Measurements from ENCODE around the gene LKAAEAR1. TPM values are rescaled to one million over a fixed set of nuclear protein-coding genes. Genes with fewer than 3 reads are reported as not detected.

Gene LKAAEAR1
- total and polyA plus RNA-seq, 2 of the 13 experiments (the other 11 are each of a cell fraction or from before 2014, with no cell fraction given) = not detected

GRCh38 chr20:64065062-64065973 lies 18.9 kb downstream of the LKAAEAR1 start (continued):
- TF ChIP-seq THAP9 (CRISPR knock-in tag; IDR thresholded peaks at IDR 0.05; ENCODE audit: borderline replicate concordance) (peak; percentile 75), PRMT3 (CRISPR knock-in tag; IDR thresholded peaks at IDR 0.05; ENCODE audit: borderline replicate concordance, low read depth) (no peak), DNMT3B (CRISPR knock-in tag; conservative IDR thresholded peaks at IDR 0.05) (no peak), DR1 (CRISPR knock-in tag; IDR thresholded peaks at IDR 0.05) (0 out of 2 replicates have a peak, but pooled peaks have one; percentile 18), ATF7 (IDR thresholded peaks at IDR 0.05) (no peak), ATF7 (CRISPR knock-in tag; IDR thresholded peaks at IDR 0.05) (0 out of 2 replicates have a peak, but pooled peaks have one; percentile 19), NFE2L2 (IDR thresholded peaks at IDR 0.05; ENCODE audit: low read length) (no peak), TCF12 (IDR thresholded peaks at IDR 0.05) (no peak), TCF12 (CRISPR knock-in tag; IDR thresholded peaks at IDR 0.05) (0 out of 2 replicates have a peak, but pooled peaks have one; percentile 70), ADNP (CRISPR knock-in tag; IDR thresholded peaks at IDR 0.05) (no peak), ZNF619 (CRISPR knock-in tag; IDR thresholded peaks at IDR 0.05) (no peak; the same call in none of the 2 replicates), PPARG (CRISPR knock-in tag; conservative IDR thresholded peaks at IDR 0.05) (no peak), MXD3 (CRISPR knock-in tag; IDR thresholded peaks at IDR 0.05) (0 out of 2 replicates have a peak, but pooled peaks have one; percentile 44), ZNF350 (CRISPR knock-in tag; IDR thresholded peaks at IDR 0.05; ENCODE audit: borderline replicate concordance, low read depth) (peak; percentile 60; the same call in 1 of the 2 replicates), GATAD1 (CRISPR knock-in tag; IDR thresholded peaks at IDR 0.05) (no peak), ZBTB7B (CRISPR knock-in tag; IDR thresholded peaks at IDR 0.05) (no peak; the same call in none of the 2 replicates), SP4 (CRISPR knock-in tag; IDR thresholded peaks at IDR 0.05) (peak; percentile 42), MED13 (CRISPR knock-in tag; IDR thresholded peaks at IDR 0.05) (no peak)
- TF ChIP-seq, protein P1, sequence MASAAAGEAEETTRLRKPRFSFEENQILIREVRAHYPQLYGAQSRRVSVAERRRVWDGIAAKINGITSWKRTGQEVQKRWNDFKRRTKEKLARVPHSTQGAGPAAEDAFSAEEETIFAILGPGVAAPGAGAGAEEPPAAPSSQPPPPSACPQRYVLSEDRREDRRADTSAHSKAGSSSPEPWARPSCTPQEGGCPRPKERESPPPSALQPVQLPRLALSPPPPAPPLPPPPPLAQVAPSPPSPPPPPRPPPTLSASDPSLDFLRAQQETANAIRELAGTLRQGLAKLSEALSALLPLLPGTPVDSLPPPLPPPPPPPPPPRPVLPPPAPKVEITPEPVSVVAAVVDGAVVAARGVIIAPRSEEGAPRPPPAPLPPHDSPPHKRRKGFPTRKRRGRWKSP (CRISPR knock-in tag; IDR thresholded peaks at IDR 0.05) = no peak
- TF ChIP-seq, protein P2, sequence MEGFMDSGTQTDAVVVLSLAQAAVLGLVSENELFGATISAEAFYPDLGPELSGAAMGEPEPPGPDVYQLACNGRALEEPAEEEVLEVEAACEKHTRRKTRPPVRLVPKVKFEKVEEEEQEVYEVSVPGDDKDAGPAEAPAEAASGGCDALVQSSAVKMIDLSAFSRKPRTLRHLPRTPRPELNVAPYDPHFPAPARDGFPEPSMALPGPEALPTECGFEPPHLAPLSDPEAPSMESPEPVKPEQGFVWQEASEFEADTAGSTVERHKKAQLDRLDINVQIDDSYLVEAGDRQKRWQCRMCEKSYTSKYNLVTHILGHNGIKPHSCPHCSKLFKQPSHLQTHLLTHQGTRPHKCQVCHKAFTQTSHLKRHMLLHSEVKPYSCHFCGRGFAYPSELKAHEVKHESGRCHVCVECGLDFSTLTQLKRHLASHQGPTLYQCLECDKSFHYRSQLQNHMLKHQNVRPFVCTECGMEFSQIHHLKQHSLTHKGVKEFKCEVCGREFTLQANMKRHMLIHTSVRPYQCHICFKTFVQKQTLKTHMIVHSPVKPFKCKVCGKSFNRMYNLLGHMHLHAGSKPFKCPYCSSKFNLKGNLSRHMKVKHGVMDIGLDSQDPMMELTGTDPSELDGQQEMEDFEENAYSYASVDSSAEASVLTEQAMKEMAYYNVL (CRISPR knock-in tag; IDR thresholded peaks at IDR 0.05; ENCODE audit: borderline replicate concordance) = peak; percentile 83; the same call in 1 of the 2 replicates
- TF ChIP-seq, protein P3, sequence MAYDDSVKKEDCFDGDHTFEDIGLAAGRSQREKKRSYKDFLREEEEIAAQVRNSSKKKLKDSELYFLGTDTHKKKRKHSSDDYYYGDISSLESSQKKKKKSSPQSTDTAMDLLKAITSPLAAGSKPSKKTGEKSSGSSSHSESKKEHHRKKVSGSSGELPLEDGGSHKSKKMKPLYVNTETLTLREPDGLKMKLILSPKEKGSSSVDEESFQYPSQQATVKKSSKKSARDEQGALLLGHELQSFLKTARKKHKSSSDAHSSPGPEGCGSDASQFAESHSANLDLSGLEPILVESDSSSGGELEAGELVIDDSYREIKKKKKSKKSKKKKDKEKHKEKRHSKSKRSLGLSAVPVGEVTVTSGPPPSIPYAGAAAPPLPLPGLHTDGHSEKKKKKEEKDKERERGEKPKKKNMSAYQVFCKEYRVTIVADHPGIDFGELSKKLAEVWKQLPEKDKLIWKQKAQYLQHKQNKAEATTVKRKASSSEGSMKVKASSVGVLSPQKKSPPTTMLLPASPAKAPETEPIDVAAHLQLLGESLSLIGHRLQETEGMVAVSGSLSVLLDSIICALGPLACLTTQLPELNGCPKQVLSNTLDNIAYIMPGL (CRISPR knock-in tag; IDR thresholded peaks at IDR 0.05; ENCODE audit: borderline replicate concordance in 1 of 2, low read depth in 1 of 2) = peak; percentile 40 to 57; a peak in 1 of 4 replicates

Data from HepG2 (cell line).